Activated T-helper 9 cell treated with anti-CD3 and anti-CD28 coated beads, Interleukin-2, amount 50 U/mL, for 16 hours (primary cell): Measurements from ENCODE around the gene CD79B.
"Not testable (repeated sequence)": the region's sequence is repeated elsewhere in the genome, so short reads cannot be mapped to it uniquely, and the experiment has no call there.

Experiments used
- DNase-seq: peaks from one replicate; pipeline ENCODE4 v3.0.0-alpha.2; 2020; ENCODE audit warnings: low read depth

The CD79B gene

DNA sequence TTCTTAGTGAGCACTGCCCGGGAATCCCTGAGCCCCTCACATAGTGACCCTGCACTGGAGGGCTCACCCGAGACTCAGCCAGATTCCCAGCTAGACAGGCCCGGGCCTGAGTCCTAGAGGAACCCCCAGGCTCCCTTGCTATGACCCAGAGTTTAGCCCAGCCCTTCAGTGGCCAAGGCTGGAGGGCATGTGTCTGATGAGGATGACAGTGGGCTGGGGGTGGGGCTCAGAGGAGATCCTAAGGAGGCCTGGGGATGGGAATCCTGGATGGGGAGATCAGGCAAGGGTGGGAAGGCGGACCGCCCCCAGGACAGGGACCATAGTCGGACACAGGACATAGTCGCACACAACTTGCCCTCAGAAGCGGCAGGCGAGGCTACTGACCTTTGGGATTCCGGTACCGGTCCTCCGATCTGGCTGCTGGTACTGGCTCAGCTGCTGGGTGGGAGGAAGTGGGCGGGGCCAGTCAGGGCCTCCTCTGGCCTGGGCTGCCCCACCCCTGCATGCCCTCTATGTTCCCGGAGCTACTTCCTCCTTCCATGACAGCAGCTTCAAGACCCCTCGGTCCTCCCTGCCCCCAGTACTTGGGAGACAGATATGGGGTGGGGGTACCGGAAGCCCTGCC is 1.1 kb downstream of the CD79B start:
- peak; percentile 43 for DNase-seq

DNA sequence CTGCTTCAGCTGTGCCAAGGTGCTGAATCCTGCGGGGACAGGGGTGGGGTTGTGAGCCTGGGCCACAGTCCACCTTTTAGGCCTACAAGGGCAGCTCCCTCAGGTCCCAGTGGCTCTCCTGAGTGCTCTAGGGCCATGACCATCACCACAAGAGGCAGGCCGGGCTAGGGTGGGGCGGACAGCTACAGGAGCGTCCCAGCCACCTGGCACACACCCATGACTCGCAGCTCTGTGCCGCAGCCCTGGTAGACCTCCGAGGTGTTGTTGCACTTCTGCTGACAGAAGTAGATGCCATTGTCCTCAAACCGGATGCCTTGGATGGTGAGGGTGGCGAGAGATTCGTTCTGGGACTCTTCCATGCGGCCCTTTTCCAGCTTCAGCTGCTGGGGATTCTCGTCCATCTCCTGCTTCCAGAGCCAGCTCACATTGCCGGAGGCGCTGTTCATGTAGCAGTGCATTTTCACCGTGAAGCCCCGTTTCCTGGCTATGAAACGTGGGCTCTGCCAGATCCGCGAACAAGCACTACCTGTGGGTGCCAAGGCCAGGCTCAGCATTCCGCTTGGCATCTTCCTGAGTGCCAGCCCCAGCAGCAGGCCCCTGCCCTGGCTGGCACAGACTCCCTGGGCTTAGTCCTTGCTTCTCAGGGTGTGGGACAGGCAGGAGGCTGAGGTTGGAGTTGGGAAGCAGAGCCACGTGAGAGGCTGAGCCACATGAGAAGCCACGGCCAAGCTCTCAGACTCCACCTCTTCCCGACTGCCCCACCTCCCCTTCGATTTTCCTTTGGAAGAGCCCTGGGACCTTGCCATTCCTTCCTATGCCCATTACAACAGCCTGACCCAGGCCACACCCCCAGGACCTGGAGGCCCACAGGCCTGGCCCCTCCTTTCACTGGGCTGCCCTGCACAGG is 2.0 kb downstream of the CD79B start:
- DNase-seq, result no peak

GRCh38 chr17:63928966-63929695 is 3.0 kb downstream of the CD79B start:
- DNase-seq, result no peak

DNA sequence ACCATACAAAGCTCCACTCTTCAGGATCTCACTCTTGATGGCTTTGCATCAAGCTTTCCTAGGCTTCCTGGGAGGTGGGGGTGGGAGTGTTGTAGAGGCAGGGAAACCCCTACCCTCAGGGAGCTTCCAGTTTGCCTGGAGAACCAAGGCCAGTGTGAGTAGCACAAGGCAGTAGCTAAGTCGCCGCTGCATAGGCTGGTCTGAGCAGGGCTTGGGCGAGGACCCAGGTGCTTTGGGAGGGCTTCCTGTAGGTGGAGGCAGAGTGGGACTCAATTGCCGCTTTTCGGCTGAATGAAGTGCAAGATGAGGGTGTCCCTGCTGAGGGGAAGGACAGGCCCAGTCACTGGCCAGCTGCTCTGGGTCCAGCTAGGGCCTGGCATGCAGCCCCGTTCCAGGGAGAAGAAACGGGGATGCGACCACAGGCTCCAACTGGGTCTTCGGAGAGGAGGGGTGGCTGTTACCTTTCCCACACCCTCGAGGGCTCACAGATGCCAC is 3.9 kb downstream of the CD79B start:
- no peak for DNase-seq

DNA sequence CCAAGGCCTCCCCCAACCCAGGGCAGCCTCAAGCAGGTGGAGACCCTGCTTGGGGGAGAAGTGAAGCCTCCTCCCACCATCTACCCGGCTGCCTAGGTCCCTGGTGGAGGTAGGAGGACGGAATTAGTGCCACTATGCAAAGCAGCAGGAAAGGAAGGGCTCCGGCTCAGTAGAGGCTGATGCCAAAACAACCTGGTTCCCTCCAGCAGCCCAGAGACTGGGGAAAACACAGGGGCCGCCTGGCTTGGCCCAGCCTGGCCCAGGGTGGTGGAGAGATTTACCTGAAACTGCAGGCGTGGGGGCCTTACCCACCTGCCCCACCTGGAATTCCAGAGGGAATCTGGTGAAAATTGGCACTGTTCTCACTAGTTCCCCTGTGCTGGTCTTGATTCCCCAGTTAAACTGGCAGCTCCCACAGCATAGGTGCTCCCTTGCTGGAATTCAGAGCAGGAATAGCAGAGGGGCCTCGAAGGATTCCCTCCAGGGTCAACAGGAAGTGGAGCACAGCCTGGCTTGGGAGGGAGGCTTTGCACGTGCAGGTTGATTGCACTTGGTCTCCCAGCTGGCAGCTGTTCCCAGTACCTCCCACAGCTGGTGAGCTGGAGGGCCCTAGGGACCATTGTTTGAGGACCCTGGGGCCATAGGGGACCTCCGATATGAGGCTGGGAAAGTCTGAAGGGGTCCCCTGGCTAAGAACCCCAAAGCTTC is 4.5 kb downstream of the CD79B start:
- DNase-seq, result no peak

DNA sequence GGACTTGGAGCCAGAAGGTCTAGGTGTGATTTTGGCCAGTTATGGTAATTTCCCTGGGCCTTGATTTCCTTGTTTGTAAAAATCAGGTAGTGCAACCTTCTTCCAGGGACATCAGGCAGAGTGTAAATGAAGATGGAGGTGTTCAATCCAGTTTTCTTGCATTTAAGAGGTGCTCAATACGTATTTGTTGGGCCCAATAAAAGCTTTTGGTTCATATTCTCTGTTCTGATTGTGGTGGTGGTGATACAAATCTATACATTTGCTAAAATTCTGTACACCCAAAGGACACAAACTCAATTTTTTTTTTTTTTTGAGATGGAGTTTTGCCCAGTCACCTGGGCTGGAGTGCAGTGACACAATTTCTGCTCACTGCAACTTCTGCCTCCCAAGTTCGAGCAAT is 6.0 kb downstream of the CD79B start:
- no peak for DNase-seq

GRCh38 chr17:63925615-63926014 is 6.5 kb downstream of the CD79B start:
- DNase-seq, result no peak

GRCh38 chr17:63922402-63922801 is 9.7 kb downstream of the CD79B start:
- DNase-seq, result not testable (repeated sequence)

DNA sequence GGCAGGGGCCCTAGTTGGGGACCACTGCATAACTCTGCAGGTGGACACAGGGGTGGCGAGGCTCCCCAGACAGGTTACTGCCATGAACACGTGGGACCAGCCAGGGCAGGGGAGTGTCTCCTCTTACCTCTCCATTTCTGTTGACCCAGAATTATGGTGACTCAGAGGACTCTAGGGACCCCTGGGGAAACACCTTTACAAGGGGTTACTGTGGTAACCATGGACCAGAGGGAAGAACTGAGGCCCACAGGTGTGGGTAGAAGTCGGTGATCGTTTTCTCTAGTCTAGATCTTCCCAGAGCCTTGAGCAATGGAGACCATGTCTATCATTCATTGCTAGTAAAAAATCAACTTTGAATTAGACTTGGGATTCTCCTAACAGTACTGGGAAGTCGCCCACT is 11.4 kb downstream of the CD79B start:
- DNase-seq, result not testable (repeated sequence)

DNA sequence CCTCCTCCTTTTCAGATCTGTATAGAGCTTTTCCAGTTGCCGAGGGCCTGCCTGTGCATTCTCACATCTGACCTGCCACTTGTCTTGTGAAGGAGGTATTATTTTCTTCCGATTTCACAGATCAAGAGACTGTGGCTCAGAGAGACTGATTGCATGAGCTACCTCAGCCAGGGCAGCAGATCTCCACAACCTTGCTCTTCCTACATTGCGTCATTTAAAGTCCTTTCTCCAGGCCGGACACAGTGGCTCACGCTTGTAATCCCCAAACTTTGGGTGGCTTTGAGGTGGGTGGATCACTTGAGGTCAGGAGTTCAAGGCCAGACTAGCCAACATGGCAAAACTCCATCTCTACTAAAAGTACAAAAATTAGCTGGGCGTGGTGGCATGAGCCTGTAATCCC is 12.1 kb downstream of the CD79B start:
- DNase-seq, result not testable (repeated sequence)

DNA sequence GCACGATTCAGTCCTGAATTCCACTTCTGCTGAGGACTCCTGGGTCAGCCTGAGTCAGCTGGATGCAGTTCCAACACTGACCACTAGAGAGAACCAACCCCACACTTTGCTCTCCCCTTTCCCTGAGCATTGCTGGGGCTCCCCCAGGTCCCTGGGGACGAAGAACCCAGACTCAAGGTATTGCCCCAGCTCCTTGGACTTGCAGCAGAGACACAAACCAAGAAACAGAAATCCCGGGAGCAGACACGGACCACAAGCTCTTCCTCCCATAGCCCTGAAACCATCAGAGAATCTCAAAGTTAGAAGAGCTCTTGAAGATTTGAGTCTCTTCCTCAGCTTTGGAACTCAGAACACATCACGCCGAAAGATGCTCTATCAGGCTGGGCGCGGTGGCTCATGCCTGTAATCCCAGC is 12.8 kb downstream of the CD79B start:
- DNase-seq, result peak; percentile 38

GRCh38 chr17:63918789-63919305 is 13.3 kb downstream of the CD79B start, which contains the start of gene GH1:
GH1 (minus strand) TSS chr17:63918839; CDS start chr17:63918776, 63 bp downstream.
- DNase-seq, result not testable (repeated sequence)

DNA sequence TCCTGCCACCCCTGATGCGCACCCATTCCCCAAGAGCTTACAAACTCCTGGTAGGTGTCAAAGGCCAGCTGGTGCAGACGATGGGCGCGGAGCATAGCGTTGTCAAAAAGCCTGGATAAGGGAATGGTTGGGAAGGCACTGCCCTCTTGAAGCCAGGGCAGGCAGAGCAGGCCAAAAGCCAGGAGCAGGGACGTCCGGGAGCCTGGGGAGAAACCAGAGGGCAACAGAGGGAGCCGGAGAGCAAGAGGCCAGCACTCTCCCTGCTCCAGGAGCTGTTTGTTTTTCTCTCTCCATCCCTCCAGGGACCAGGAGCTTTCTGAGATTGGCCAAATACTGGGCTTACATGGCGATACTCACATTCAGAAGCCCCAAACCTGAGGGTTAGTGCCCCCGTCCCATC is 13.8 kb downstream of the CD79B start:
- no peak for DNase-seq

- DNase-seq, result no peak
Measured at GRCh38 chr17:63917646-63918045, 14.5 kb downstream of the CD79B start.

GRCh38 chr17:63917206-63917605 is 14.9 kb downstream of the CD79B start:
- not testable (repeated sequence) for DNase-seq

GRCh38 chr17:63916566-63917185 is 15.5 kb downstream of the CD79B start:
- no peak for DNase-seq

GRCh38 chr17:63915753-63916152 is 16.4 kb downstream of the CD79B start:
- DNase-seq, result not testable (repeated sequence)

DNA sequence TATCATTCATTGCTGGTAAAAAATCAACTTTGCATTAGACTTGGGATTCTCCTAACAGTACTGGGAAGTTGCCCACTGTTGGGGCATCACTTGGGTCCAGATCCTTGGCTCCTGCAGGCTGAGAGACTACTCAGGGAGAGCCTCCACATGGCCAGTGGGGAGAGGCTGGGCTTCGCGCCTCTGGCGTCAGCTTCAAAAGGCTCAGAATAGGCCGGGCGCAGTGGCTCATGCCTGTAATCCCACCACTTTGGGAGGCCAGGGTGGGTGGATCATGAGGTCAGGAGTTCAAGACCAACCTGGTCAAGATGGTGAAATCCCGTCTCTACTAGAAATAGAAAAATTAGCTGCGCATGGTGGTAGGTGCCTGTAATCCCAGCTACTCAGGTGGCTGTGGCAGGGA is 17.7 kb downstream of the CD79B start:
- DNase-seq, result no peak

DNA sequence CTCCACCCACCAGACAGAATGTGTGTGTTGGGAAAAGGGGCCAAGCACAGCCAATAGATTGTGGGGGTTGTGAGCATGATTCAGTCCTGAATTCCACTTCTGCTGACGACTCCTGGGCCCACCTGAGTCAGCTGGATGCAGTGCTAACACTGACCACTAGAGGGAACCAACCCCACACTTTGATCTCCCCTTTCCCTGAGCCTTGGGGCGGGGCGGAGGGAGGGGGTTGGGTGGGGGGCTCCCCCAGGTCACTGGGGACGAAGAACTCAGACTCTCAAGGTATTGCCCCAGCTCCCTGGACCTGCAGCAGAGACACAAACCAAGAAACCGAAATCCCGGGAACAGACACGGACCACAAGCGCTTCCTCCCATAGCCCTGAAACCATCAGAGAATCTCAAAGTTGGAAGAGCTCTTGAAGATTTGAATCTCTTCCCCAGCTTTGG is 20.5 kb downstream of the CD79B start:
- DNase-seq, result peak; percentile 44

GRCh38 chr17:63911041-63911635 is 21.0 kb downstream of the CD79B start, which contains the start of gene CSHL1:
CSHL1 (minus strand) TSS chr17:63911258; CDS start chr17:63911196, 62 bp downstream.
- DNase-seq, result no peak
